ENCODE measurements around the gene ARHGAP18.

Gene ARHGAP18

DNA sequence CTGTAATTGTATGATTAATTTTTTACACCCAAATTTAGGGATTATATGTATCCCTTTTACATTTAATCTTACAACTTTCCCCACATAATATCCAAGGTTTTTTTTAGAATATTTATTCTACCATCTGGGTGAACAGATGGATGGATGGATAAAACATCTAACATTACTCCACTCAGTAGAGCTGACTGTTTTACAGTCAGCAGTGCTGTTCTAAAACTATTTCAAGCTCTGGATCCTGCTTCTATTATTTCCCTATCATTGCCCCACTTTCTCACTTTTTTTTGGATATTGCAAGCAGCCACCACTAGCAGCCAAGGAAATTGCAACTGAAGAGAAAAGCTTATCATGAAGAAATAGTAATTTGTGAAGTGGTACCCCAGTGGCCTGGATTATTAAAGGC is 173.7 kb downstream of the ARHGAP18 start:
- DNase-seq, result no peak
- no peak for TF ChIP-seq CTCF (IDR thresholded peaks at IDR 0.05; ENCODE audit: low read depth, low read length, missing control alignments)
- Histone ChIP-seq H3K27me3 (replicated peaks) (no peaks in the 10 kb centered on the region), H3K36me3 (replicated peaks) (no peaks in the 10 kb centered on the region), H3K27ac (no peak overlapping the region), H3K4me3 (ENCODE audit: low read depth, low read length) (no peak overlapping the region)
- in situ Hi-C loops (cut with HindIII; ENCODE audit: low pct_ligation_motif_present, low sequenced_read_pairs), result no loop called here

GRCh38 chr6:129534926-129535325 is 175.1 kb downstream of the ARHGAP18 start:
- no peaks in the 10 kb centered on the region for H3K27me3 ChIP-seq (replicated peaks)
- no peak overlapping the region for H3K4me3 ChIP-seq (ENCODE audit: low read depth, low read length)
- no peak overlapping the region for H3K27ac ChIP-seq
- in situ Hi-C loops (cut with HindIII; ENCODE audit: low pct_ligation_motif_present, low sequenced_read_pairs), result no loop called here
- TF ChIP-seq CTCF (IDR thresholded peaks at IDR 0.05; ENCODE audit: low read depth, low read length, missing control alignments), result no peak
- no peaks in the 10 kb centered on the region for H3K36me3 ChIP-seq (replicated peaks)
- DNase-seq, result no peak
